ENCODE results near the gene LY6G5C.

GRCh38 chr6:31729515-31729978 lies 48.7 kb upstream of the LY6G5C start:
- TF ChIP-seq CTCF (IDR thresholded peaks at IDR 0.05) (peak; percentile 26 to 81 (median 64)), POLR2A (IDR thresholded peaks at IDR 0.05) (peak; percentile 21 to 45)

All from adrenal gland (tissue), 5 donors.